SK-N-SH (cell line): ENCODE measurements around the gene TBC1D1. TPM values are rescaled to one million over a fixed set of nuclear protein-coding genes. Genes with fewer than 3 reads are reported as not detected.

ENCODE experiments used
- CTCF ChIA-PET: fragments of 300-600, 350-600 bp; formaldehyde crosslinking; extraction: SDS; loops from one replicate; lab custom pipeline; 2021; lab: Yijun Ruan, JAX
- POLR2A ChIA-PET: fragments of 350-600 bp; sonication (Branson Sonifier 250); formaldehyde crosslinking; extraction: SDS; loops from one replicate; lab custom pipeline; 2020; ENCODE audit warnings: antibody characterized with exemption, inconsistent platforms; lab: Yijun Ruan, JAX
- DNase-seq: peaks from one replicate; pipeline ENCODE4 v3.0.0; 2012
- H2AFZ ChIP-seq: fragments of 200-600 bp; sonication (generic); 2 replicates; pipeline ENCODE4 v1.8.1; 2016; ENCODE audit warnings: antibody characterized with exemption, mild to moderate bottlenecking, low read depth
- H3F3A ChIP-seq: fragments of 200-600 bp; sonication (generic); replicated peaks from 2 replicates; pipeline ENCODE3; 2016; ENCODE audit warnings: antibody characterized with exemption, mild to moderate bottlenecking; ENCODE audit not compliant: insufficient read depth
- H3K27ac ChIP-seq, 2 experiments: fragments of 200-500 bp in 1 of 2; fragments of 200-600 bp in 1 of 2; sonication (Bioruptor generic) in 1 of 2; sonication (generic), shearing (Covaris generic) in 1 of 2; 2 replicates each; pipeline versions ENCODE4 v1.5.1 to v1.6.1; 2014 to 2016; ENCODE audit warnings: low read depth in 2 of 2, inconsistent platforms in 1 of 2, low read length in 1 of 2, mild to moderate bottlenecking in 1 of 2, mixed read lengths in 1 of 2
- H3K27me3 ChIP-seq: fragments of 200-600 bp; sonication (generic), shearing (Covaris generic); 2 replicates; pipeline ENCODE4 v1.6.1; 2016; ENCODE audit warnings: mixed run types; ENCODE audit not compliant: insufficient read depth
- H3K36me3 ChIP-seq, 2 experiments: fragments of 200-500 bp in 1 of 2; fragments of 200-600 bp in 1 of 2; sonication (Bioruptor generic) in 1 of 2; sonication (generic) in 1 of 2; replicated peaks in 1 of 2; 2 replicates each; pipeline versions ENCODE3 to v1.5.1; 2014 to 2016; ENCODE audit warnings: low read length in 1 of 2, mild to moderate bottlenecking in 1 of 2; ENCODE audit not compliant: insufficient read depth in 2 of 2, control insufficient read depth in 1 of 2
- H3K4me1 ChIP-seq, 2 experiments: fragments of 200-500 bp in 1 of 2; fragments of 200-600 bp in 1 of 2; sonication (Bioruptor generic) in 1 of 2; sonication (generic), shearing (Covaris generic) in 1 of 2; 2 replicates each; pipeline versions ENCODE4 v1.5.1 to v1.6.1; 2014 to 2016; ENCODE audit warnings: low read depth in 1 of 2, low read length in 1 of 2, mixed run types in 1 of 2; ENCODE audit not compliant: insufficient read depth in 2 of 2, control insufficient read depth in 1 of 2
- H3K4me2 ChIP-seq: fragments of 200-600 bp; sonication (generic), shearing (Covaris generic); 2 replicates; pipeline ENCODE4 v1.6.1; 2017; ENCODE audit warnings: mixed run types
- H3K4me3 ChIP-seq, 2 experiments: fragments of 200-500 bp in 1 of 2; fragments of 200-600 bp in 1 of 2; sonication (Bioruptor generic) in 1 of 2; sonication (generic), shearing (Covaris generic) in 1 of 2; 2 replicates each; pipeline versions ENCODE4 v1.5.1 to v1.8.1; 2014 to 2016; ENCODE audit warnings: low read depth in 2 of 2, inconsistent platforms in 1 of 2, low read length in 1 of 2, mild to moderate bottlenecking in 1 of 2, mixed read lengths in 1 of 2, moderate library complexity in 1 of 2
- H3K79me2 ChIP-seq: fragments of 200-600 bp; sonication (generic); 2 replicates; pipeline ENCODE4 v1.8.1; 2017; ENCODE audit warnings: mild to moderate bottlenecking; ENCODE audit not compliant: insufficient read depth
- H3K9ac ChIP-seq: fragments of 200-600 bp; sonication (generic); 2 replicates; pipeline ENCODE4 v1.6.1; 2017; ENCODE audit warnings: mixed run types
- H3K9me2 ChIP-seq: fragments of 200-600 bp; sonication (generic); 2 replicates; pipeline ENCODE4 v1.6.1; 2017; ENCODE audit warnings: mixed run types
- H3K9me3 ChIP-seq: fragments of 200-600 bp; sonication (generic); 2 replicates; pipeline ENCODE4 v1.6.1; 2017; ENCODE audit warnings: mixed run types, mild to moderate bottlenecking, moderate library complexity
- H4K20me1 ChIP-seq: fragments of 200-600 bp; sonication (generic); 2 replicates; pipeline ENCODE4 v1.6.1; 2017; ENCODE audit warnings: mild to moderate bottlenecking, mixed run types; ENCODE audit not compliant: insufficient read depth
- CHD2 ChIP-seq: fragments of 150-350 bp; IDR thresholded peaks from 2 replicates; pipeline ENCODE4 v1.6.1; 2018; ENCODE audit warnings: low read length; ENCODE audit not compliant: partially characterized antibody
- EP300 ChIP-seq, 2 experiments: IDR thresholded peaks; 2 replicates each; pipeline versions ENCODE4 v1.4.0 to v1.6.1; 2012; ENCODE audit warnings: borderline replicate concordance in 1 of 2, low read depth in 1 of 2, low read length in 1 of 2
- FOXJ3 ChIP-seq: sonication (generic); formaldehyde crosslinking; IDR thresholded peaks from 2 replicates; pipeline ENCODE4 v1.5.1; 2020; ENCODE audit warnings: mild to moderate bottlenecking, missing genetic modification reagents
- JUND ChIP-seq: IDR thresholded peaks from 2 replicates; pipeline ENCODE4 v1.4.0; 2012
- PBX3 ChIP-seq: IDR thresholded peaks from 2 replicates; pipeline ENCODE4; 2012
- RAD21 ChIP-seq: IDR thresholded peaks from 2 replicates; pipeline ENCODE4 v1.6.1; 2012; ENCODE audit warnings: mild to moderate bottlenecking, low read length
- RXRA ChIP-seq: IDR thresholded peaks from 2 replicates; pipeline ENCODE4 v1.4.0; 2012; ENCODE audit warnings: low read depth, mild to moderate bottlenecking, borderline replicate concordance
- SIN3A ChIP-seq: IDR thresholded peaks from 2 replicates; pipeline ENCODE4 v1.6.1; 2012; ENCODE audit warnings: low read depth, mild to moderate bottlenecking, low read length, moderate library complexity, borderline replicate concordance
- USF1 ChIP-seq: IDR thresholded peaks from 2 replicates; pipeline ENCODE4 v1.4.0; 2012; ENCODE audit warnings: low read depth, borderline replicate concordance
- WGBS: methylation state at CpG from one replicate; pipeline ENCODE4 v1.1.6; 2017; ENCODE audit warnings: low lambda C conversion rate; 5-methylcytosine and 5-hydroxymethylcytosine counted together
- polyA plus RNA-seq, 3 experiments: library from polyadenylated mRNA; depleted of rRNA; stranded (reverse); fragments of >200 nt; gene quantifications; 2 replicates each; pipeline ENCODE4 v1.2.3, GENCODE V29; 2012
- TF ChIP-seq, protein P1 (sequence below): fragments of 150-350 bp; IDR thresholded peaks from 2 replicates; pipeline ENCODE4 v1.6.1; 2017; ENCODE audit warnings: antibody characterized with exemption, low read length, low read depth, borderline replicate concordance

TBC1D1 gene
- polyA plus RNA-seq, 1 of the 3 experiments (the other 2 are of a cell fraction) = 29.8 TPM

GRCh38 chr4:37844204-37844603, 46.7 kb upstream of the TBC1D1 start:
- no peak overlapping the region for H2AFZ ChIP-seq
- H3K9ac ChIP-seq = no peak overlapping the region
- no peak overlapping the region for H3K27ac ChIP-seq
- no peaks in the 10 kb centered on the region for H4K20me1 ChIP-seq
- no peak overlapping the region for H3K4me2 ChIP-seq
- H3K4me1 ChIP-seq = no peaks in the 10 kb centered on the region
- no peak for TF ChIP-seq JUND
- TF ChIP-seq, protein P1, sequence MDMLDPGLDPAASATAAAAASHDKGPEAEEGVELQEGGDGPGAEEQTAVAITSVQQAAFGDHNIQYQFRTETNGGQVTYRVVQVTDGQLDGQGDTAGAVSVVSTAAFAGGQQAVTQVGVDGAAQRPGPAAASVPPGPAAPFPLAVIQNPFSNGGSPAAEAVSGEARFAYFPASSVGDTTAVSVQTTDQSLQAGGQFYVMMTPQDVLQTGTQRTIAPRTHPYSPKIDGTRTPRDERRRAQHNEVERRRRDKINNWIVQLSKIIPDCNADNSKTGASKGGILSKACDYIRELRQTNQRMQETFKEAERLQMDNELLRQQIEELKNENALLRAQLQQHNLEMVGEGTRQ = no peak
- 96% methylated on average over 5 of the region's 5 CpGs for WGBS
- ChIA-PET POLR2A (no interaction called here), CTCF (no interaction called here)
- H3K27me3 ChIP-seq = no peaks in the 10 kb centered on the region
- no peaks in the 10 kb centered on the region for H3K79me2 ChIP-seq
- no peaks in the 10 kb centered on the region for H3K9me2 ChIP-seq
- H3F3A ChIP-seq = peaks cover 8% of the 10 kb centered on the region
- no peaks in the 10 kb centered on the region for H3K9me3 ChIP-seq
- H3K4me3 ChIP-seq = no peak overlapping the region
- peaks cover 47 to 51% of the 10 kb centered on the region in 2 experiments for H3K36me3 ChIP-seq
- DNase-seq = no peak

DNA sequence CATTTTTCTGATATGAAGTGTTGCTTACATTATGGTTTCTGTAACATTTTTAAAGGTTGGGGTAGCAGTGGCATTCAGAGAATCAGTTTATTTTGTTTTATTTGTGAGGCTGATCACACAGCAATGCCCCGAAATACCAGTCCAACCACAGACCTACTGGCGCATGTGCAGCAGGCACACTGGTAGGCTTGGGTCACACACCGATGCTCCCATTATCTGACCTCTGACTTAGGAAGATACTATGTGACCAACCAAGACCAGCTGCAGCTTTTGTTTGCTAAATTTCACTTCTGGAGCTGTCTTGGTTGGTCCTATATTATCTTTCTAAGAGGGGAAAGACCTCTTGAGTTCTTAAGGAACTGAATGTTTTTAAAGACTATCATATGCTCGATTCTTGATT, 45.7 kb upstream of the TBC1D1 start:
- H3K27me3 ChIP-seq = no peaks in the 10 kb centered on the region
- H3K9me3 ChIP-seq = no peaks in the 10 kb centered on the region
- H3F3A ChIP-seq = no peaks in the 10 kb centered on the region
- peaks cover 41 to 49% of the 10 kb centered on the region in 2 experiments for H3K36me3 ChIP-seq
- H3K4me3 ChIP-seq = no peak overlapping the region
- no peak for DNase-seq
- H4K20me1 ChIP-seq = no peaks in the 10 kb centered on the region
- H3K4me2 ChIP-seq = no peak overlapping the region
- no peaks in the 10 kb centered on the region for H3K79me2 ChIP-seq
- POLR2A ChIA-PET = no interaction called here
- no peaks in the 10 kb centered on the region for H3K4me1 ChIP-seq
- no peak overlapping the region for H3K9ac ChIP-seq
- WGBS = 95% methylated on average over 4 of the region's 4 CpGs
- no peaks in the 10 kb centered on the region for H3K9me2 ChIP-seq
- TF ChIP-seq PBX3 (no peak), RAD21 (no peak), RXRA (no peak)
- H2AFZ ChIP-seq = no peak overlapping the region
- CTCF ChIA-PET = no interaction called here
- H3K27ac ChIP-seq = no peak overlapping the region

GRCh38 chr4:37847311-37847884, 43.5 kb upstream of the TBC1D1 start:
- no peaks in the 10 kb centered on the region for H3K79me2 ChIP-seq
- CTCF ChIA-PET = interaction anchor here (1.0 kb wide), 2 partner anchors 46 to 188 kb away, joined by 3 read pairs; no protein-coding TSS in a partner anchor
- WGBS = 70% methylated on average over 5 of the region's 5 CpGs

More at GRCh38 chr4:37847311-37847884, 43.5 kb upstream of the TBC1D1 start:
- Histone ChIP-seq H3K4me1 (no peaks in the 10 kb centered on the region), H3K4me2 (no peak overlapping the region), H3K27me3 (no peaks in the 10 kb centered on the region), H4K20me1 (no peaks in the 10 kb centered on the region), H3K27ac (no peak overlapping the region), H3K9me2 (no peaks in the 10 kb centered on the region), H3K9ac (no peak overlapping the region), H2AFZ (no peak overlapping the region), H3K9me3 (no peaks in the 10 kb centered on the region), H3K36me3 (peaks cover 43 to 46% of the 10 kb centered on the region in 2 experiments), H3F3A (no peaks in the 10 kb centered on the region), H3K4me3 (no peak overlapping the region)
- DNase-seq = no peak
- POLR2A ChIA-PET = no interaction called here
- TF ChIP-seq SIN3A = no peak
- TF ChIP-seq CHD2 = no peak
- no peak for TF ChIP-seq FOXJ3 (CRISPR knock-in tag)
- no peak for TF ChIP-seq EP300 (IDR thresholded peaks at IDR 0.05; ENCODE audit: borderline replicate concordance in 1 of 2, low read depth in 1 of 2, low read length in 1 of 2)
- TF ChIP-seq USF1 = no peak
